CD14-positive monocyte (primary cell): ENCODE data around the gene CMTM5. TPM values are rescaled to one million over a fixed set of nuclear protein-coding genes. Genes with fewer than 3 reads are reported as not detected.

Experiments
- DNase-seq, 3 donors: peaks; one replicate each; pipeline ENCODE4 v3.0.0-alpha.2; 2011 to 2022
- H2AFZ ChIP-seq: 2 replicates; pipeline ENCODE4 v1.6.0; 2012; ENCODE audit warnings: mild to moderate bottlenecking, low read depth, low read length, inconsistent platforms; ENCODE audit not compliant: insufficient read depth, poor library complexity, severe bottlenecking
- H3K27ac ChIP-seq, 2 donors: 1 replicate in 1 of 2; 2 replicates in 1 of 2; pipeline ENCODE4 v1.5.1; 2012 to 2013; ENCODE audit warnings: low read length in 2 of 2, control low read depth in 1 of 2, inconsistent platforms in 1 of 2, low read depth in 1 of 2, mild to moderate bottlenecking in 1 of 2
- H3K27me3 ChIP-seq, 2 donors: one replicate each; pipeline versions ENCODE4 v1.6.0 to v1.6.1; 2011 to 2013; ENCODE audit warnings: low read length in 2 of 2; ENCODE audit not compliant: control insufficient read depth in 2 of 2, insufficient read depth in 2 of 2
- H3K36me3 ChIP-seq, 2 donors: replicated peaks in 1 of 2; 1 replicate in 1 of 2; 2 replicates in 1 of 2; pipeline versions ENCODE4 v1.5.1 to v1.6.1; 2012 to 2013; ENCODE audit warnings: low read length in 2 of 2, control low read depth in 1 of 2, inconsistent platforms in 1 of 2, mild to moderate bottlenecking in 1 of 2; ENCODE audit not compliant: insufficient read depth in 2 of 2, control insufficient read depth in 1 of 2
- H3K4me1 ChIP-seq, 2 donors: 1 replicate in 1 of 2; 2 replicates in 1 of 2; pipeline versions ENCODE4 v1.5.1 to v1.6.1; 2012 to 2013; ENCODE audit warnings: low read length in 2 of 2, control low read depth in 1 of 2, inconsistent platforms in 1 of 2, mild to moderate bottlenecking in 1 of 2, moderate library complexity in 1 of 2; ENCODE audit not compliant: insufficient read depth in 2 of 2, control insufficient read depth in 1 of 2
- H3K4me2 ChIP-seq: replicated peaks from 2 replicates; pipeline ENCODE3; 2012; ENCODE audit warnings: low read length, moderate library complexity, mild to moderate bottlenecking; ENCODE audit not compliant: poor library complexity, severe bottlenecking; ENCODE audit errors: extremely low read depth
- H3K4me3 ChIP-seq, 3 experiments: fragments of 200-600 bp in 1 of 3; sonication (generic) in 1 of 3; replicated peaks in 1 of 3; 1 replicate in 2 of 3; 2 replicates in 1 of 3; pipeline ENCODE4 v1.5.1; 2011 to 2013; ENCODE audit warnings: low read length in 3 of 3, mild to moderate bottlenecking in 3 of 3, control low read depth in 2 of 3, low read depth in 2 of 3, inconsistent platforms in 1 of 3, moderate library complexity in 1 of 3
- H3K79me2 ChIP-seq: 2 replicates; pipeline ENCODE4 v1.6.0; 2012; ENCODE audit warnings: mild to moderate bottlenecking, control low read depth, inconsistent platforms, low read length, moderate library complexity; ENCODE audit not compliant: insufficient read depth
- H3K9ac ChIP-seq: 2 replicates; pipeline ENCODE4 v1.6.0; 2017; ENCODE audit warnings: low read length, mild to moderate bottlenecking; ENCODE audit not compliant: insufficient read depth, poor library complexity, severe bottlenecking
- H3K9me3 ChIP-seq, 2 donors: replicated peaks in 1 of 2; 1 replicate in 1 of 2; 2 replicates in 1 of 2; pipeline versions ENCODE4 v1.5.1 to v1.6.1; 2012 to 2013; ENCODE audit warnings: low read length in 2 of 2, control low read depth in 1 of 2; ENCODE audit not compliant: control insufficient read depth in 1 of 2, insufficient read depth in 1 of 2
- H4K20me1 ChIP-seq: 2 replicates; pipeline ENCODE4 v1.6.0; 2012; ENCODE audit warnings: mild to moderate bottlenecking, low read length, control low read depth, moderate library complexity; ENCODE audit not compliant: insufficient read depth
- H3K27ac Mint-ChIP-seq, 7 donors: one replicate each; pipeline ENCODE4 v1.8.0; 2020; ENCODE audit warnings: mild to moderate bottlenecking in 7 of 7, mixed read lengths in 7 of 7, moderate library complexity in 6 of 7, inconsistent platforms in 2 of 7
- H3K27me3 Mint-ChIP-seq, 3 donors: one replicate each; pipeline ENCODE4 v1.8.0; 2021 to 2022; ENCODE audit warnings: low read depth in 3 of 3, mild to moderate bottlenecking in 3 of 3, mixed read lengths in 3 of 3, moderate library complexity in 3 of 3, inconsistent platforms in 1 of 3
- H3K36me3 Mint-ChIP-seq, 2 donors: one replicate each; pipeline ENCODE4 v1.8.0; 2020; ENCODE audit warnings: mixed read lengths in 2 of 2, inconsistent platforms in 1 of 2, mild to moderate bottlenecking in 1 of 2
- H3K4me1 Mint-ChIP-seq: one replicate; pipeline ENCODE4 v1.8.0; 2020; ENCODE audit warnings: mild to moderate bottlenecking, mixed read lengths
- H3K4me3 Mint-ChIP-seq, 2 donors: one replicate each; pipeline ENCODE4 v1.8.0; 2020; ENCODE audit warnings: mild to moderate bottlenecking in 2 of 2, mixed read lengths in 2 of 2, moderate library complexity in 1 of 2
- H3K9me3 Mint-ChIP-seq, 7 donors: one replicate each; pipeline ENCODE4 v1.8.0; 2020 to 2022; ENCODE audit warnings: mixed read lengths in 7 of 7, mild to moderate bottlenecking in 6 of 7, moderate library complexity in 6 of 7, inconsistent platforms in 2 of 7
- CTCF ChIP-seq: fragments of 200-600 bp; IDR thresholded peaks from one replicate; pipeline ENCODE4 v1.8.0; 2022; ENCODE audit warnings: antibody characterized with exemption, mild to moderate bottlenecking
- WGBS: methylation state at CpG from one replicate; pipeline ENCODE4 v1.1.5; 2013; ENCODE audit warnings: missing lambda C conversion rate; ENCODE audit not compliant: insufficient coverage; 5-methylcytosine and 5-hydroxymethylcytosine counted together
- intact Hi-C, 2 donors: fragments of 100-400 bp; cut with micrococcal nuclease; formaldehyde crosslinking; loops; one replicate each; pipeline versions ENCODE4 v1.15.0 to v1.15.1; 2023
- polyA plus RNA-seq, 3 donors: library from polyadenylated mRNA; depleted of rRNA in 1 of 3; unstranded in 2 of 3; stranded (reverse) in 1 of 3; fragments of 300-500 nt in 2 of 3; fragments of >200 nt in 1 of 3; fragmentation: Illumina TruSeq in 2 of 3; gene quantifications; 1 replicate in 2 of 3; 2 replicates in 1 of 3; pipeline ENCODE4 v1.2.3, GENCODE V29; 2012 to 2021

CMTM5 gene
- polyA plus RNA-seq, 3 donors, result 0.93 to 1.1 TPM; not detected in 1

- Histone ChIP-seq H3K4me1 (no peaks in the 10 kb centered on the region), H3K9ac (no peak overlapping the region), H3K27me3 (no peaks in the 10 kb centered on the region), H3K4me2 (no peak overlapping the region), H3K36me3 (no peaks in the 10 kb centered on the region), H2AFZ (no peak overlapping the region), H3K79me2 (no peaks in the 10 kb centered on the region), H3K9me3 (no peaks in the 10 kb centered on the region), H3K27ac (no peak overlapping the region), H3K4me3 (no peak overlapping the region), H4K20me1 (no peaks in the 10 kb centered on the region)
- Mint-ChIP-seq H3K27me3 (peaks cover 4 to 11% (median 9%) of the 10 kb centered on the region in 3 donors), H3K4me1 (no peaks in the 10 kb centered on the region), H3K4me3 (no peak overlapping the region), H3K36me3 (no peaks in the 10 kb centered on the region), H3K9me3 (no peaks in the 10 kb centered on the region), H3K27ac (no peak overlapping the region)
- WGBS, result 80% methylated on average over 1 of the region's 7 CpGs
- intact Hi-C loops, result no loop called here
- no peak for DNase-seq
- TF ChIP-seq CTCF, result no peak
Observed at GRCh38 chr14:23392613-23393012, 15.8 kb downstream of the CMTM5 start.

GRCh38 chr14:23396126-23396525 lies 19.3 kb downstream of the CMTM5 start:
- H3K9ac ChIP-seq, result no peak overlapping the region
- H3K4me1 ChIP-seq, result no peaks in the 10 kb centered on the region
- H3K79me2 ChIP-seq, result no peaks in the 10 kb centered on the region
- Mint-ChIP-seq H3K4me1 (peaks cover 4% of the 10 kb centered on the region), H3K27me3 (peaks cover 6 to 8% (median 7%) of the 10 kb centered on the region in 3 donors), H3K27ac (no peak overlapping the region), H3K9me3 (no peaks in the 10 kb centered on the region), H3K36me3 (no peaks in the 10 kb centered on the region), H3K4me3 (no peak overlapping the region)
- no peaks in the 10 kb centered on the region for H4K20me1 ChIP-seq
- H3K4me2 ChIP-seq, result no peak overlapping the region
- WGBS, result 96% methylated on average over 9 of the region's 10 CpGs
- no peaks in the 10 kb centered on the region for H3K36me3 ChIP-seq
- no peak for DNase-seq
- H3K9me3 ChIP-seq, result no peaks in the 10 kb centered on the region
- no peak overlapping the region for H3K4me3 ChIP-seq
- intact Hi-C loops, result no loop called here
- H3K27me3 ChIP-seq, result no peaks in the 10 kb centered on the region
- TF ChIP-seq CTCF, result no peak
- no peak overlapping the region for H3K27ac ChIP-seq
- no peak overlapping the region for H2AFZ ChIP-seq
